Ishikawa (cell line): ENCODE data around the gene WDHD1.

Source experiments
- CEBPB ChIP-seq: IDR thresholded peaks from 2 replicates; pipeline ENCODE4 v1.6.1; 2012
- CREB1 ChIP-seq: IDR thresholded peaks from 2 replicates; pipeline ENCODE4 v1.6.1; 2012; ENCODE audit warnings: low read depth
- EGR1 ChIP-seq: IDR thresholded peaks from 2 replicates; pipeline ENCODE4 v1.6.1; 2012
- EP300 ChIP-seq: IDR thresholded peaks from 2 replicates; pipeline ENCODE4 v1.6.1; 2012; ENCODE audit warnings: borderline replicate concordance
- FOXM1 ChIP-seq: IDR thresholded peaks from 2 replicates; pipeline ENCODE4 v1.6.1; 2012; ENCODE audit warnings: low read depth, borderline replicate concordance
- MAX ChIP-seq: IDR thresholded peaks from 2 replicates; pipeline ENCODE4 v1.6.1; 2012
- NFIC ChIP-seq: IDR thresholded peaks from 2 replicates; pipeline ENCODE4 v1.6.1; 2012
- RAD21 ChIP-seq: IDR thresholded peaks from 2 replicates; pipeline ENCODE4 v1.6.1; 2012; ENCODE audit warnings: low read depth
- TAF1 ChIP-seq: IDR thresholded peaks from 2 replicates; pipeline ENCODE4 v1.6.1; 2012; ENCODE audit warnings: low read depth, mild to moderate bottlenecking
- TCF12 ChIP-seq: IDR thresholded peaks from 2 replicates; pipeline ENCODE4 v1.6.1; 2012; ENCODE audit warnings: low read depth
- TEAD4 ChIP-seq: IDR thresholded peaks from 2 replicates; pipeline ENCODE4 v1.6.1; 2012
- YY1 ChIP-seq: IDR thresholded peaks from 2 replicates; pipeline ENCODE4 v1.6.1; 2012; ENCODE audit warnings: low read depth
- ZBTB7A ChIP-seq: IDR thresholded peaks from 2 replicates; pipeline ENCODE4 v1.6.1; 2012; ENCODE audit warnings: low read depth
- TF ChIP-seq, protein P1 (sequence below): IDR thresholded peaks from 2 replicates; pipeline ENCODE4 v1.6.1; 2012; ENCODE audit warnings: low read depth, mild to moderate bottlenecking
- TF ChIP-seq, protein P2 (sequence below): IDR thresholded peaks from 2 replicates; pipeline ENCODE4 v1.6.1; 2012

The WDHD1 gene, protein sequence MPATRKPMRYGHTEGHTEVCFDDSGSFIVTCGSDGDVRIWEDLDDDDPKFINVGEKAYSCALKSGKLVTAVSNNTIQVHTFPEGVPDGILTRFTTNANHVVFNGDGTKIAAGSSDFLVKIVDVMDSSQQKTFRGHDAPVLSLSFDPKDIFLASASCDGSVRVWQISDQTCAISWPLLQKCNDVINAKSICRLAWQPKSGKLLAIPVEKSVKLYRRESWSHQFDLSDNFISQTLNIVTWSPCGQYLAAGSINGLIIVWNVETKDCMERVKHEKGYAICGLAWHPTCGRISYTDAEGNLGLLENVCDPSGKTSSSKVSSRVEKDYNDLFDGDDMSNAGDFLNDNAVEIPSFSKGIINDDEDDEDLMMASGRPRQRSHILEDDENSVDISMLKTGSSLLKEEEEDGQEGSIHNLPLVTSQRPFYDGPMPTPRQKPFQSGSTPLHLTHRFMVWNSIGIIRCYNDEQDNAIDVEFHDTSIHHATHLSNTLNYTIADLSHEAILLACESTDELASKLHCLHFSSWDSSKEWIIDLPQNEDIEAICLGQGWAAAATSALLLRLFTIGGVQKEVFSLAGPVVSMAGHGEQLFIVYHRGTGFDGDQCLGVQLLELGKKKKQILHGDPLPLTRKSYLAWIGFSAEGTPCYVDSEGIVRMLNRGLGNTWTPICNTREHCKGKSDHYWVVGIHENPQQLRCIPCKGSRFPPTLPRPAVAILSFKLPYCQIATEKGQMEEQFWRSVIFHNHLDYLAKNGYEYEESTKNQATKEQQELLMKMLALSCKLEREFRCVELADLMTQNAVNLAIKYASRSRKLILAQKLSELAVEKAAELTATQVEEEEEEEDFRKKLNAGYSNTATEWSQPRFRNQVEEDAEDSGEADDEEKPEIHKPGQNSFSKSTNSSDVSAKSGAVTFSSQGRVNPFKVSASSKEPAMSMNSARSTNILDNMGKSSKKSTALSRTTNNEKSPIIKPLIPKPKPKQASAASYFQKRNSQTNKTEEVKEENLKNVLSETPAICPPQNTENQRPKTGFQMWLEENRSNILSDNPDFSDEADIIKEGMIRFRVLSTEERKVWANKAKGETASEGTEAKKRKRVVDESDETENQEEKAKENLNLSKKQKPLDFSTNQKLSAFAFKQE

GRCh38 chr14:55026793-55027561 lies at the start of gene WDHD1, which contains the start of gene SOCS4:
WDHD1 (minus strand) TSS chr14:55027099; CDS start chr14:55026787, 312 bp downstream.
SOCS4 (plus strand) TSS chr14:55027236; CDS start chr14:55043042, 15,806 bp downstream.
- peak; percentile 94 for TF ChIP-seq MAX
- peak; percentile 59; the same call in 1 of the 2 replicates for TF ChIP-seq TCF12
- TF ChIP-seq EGR1, result peak; percentile 98
- no peak for TF ChIP-seq NFIC
- TF ChIP-seq YY1, result 0 out of 2 replicates have a peak, but pooled peaks have one; percentile 20
- no peak for TF ChIP-seq RAD21
- no peak for TF ChIP-seq FOXM1
- 0 out of 2 replicates have a peak, but pooled peaks have one; percentile 30 for TF ChIP-seq ZBTB7A
- TF ChIP-seq TAF1, result peak; percentile 93
- no peak for TF ChIP-seq EP300
- TF ChIP-seq, protein P1, sequence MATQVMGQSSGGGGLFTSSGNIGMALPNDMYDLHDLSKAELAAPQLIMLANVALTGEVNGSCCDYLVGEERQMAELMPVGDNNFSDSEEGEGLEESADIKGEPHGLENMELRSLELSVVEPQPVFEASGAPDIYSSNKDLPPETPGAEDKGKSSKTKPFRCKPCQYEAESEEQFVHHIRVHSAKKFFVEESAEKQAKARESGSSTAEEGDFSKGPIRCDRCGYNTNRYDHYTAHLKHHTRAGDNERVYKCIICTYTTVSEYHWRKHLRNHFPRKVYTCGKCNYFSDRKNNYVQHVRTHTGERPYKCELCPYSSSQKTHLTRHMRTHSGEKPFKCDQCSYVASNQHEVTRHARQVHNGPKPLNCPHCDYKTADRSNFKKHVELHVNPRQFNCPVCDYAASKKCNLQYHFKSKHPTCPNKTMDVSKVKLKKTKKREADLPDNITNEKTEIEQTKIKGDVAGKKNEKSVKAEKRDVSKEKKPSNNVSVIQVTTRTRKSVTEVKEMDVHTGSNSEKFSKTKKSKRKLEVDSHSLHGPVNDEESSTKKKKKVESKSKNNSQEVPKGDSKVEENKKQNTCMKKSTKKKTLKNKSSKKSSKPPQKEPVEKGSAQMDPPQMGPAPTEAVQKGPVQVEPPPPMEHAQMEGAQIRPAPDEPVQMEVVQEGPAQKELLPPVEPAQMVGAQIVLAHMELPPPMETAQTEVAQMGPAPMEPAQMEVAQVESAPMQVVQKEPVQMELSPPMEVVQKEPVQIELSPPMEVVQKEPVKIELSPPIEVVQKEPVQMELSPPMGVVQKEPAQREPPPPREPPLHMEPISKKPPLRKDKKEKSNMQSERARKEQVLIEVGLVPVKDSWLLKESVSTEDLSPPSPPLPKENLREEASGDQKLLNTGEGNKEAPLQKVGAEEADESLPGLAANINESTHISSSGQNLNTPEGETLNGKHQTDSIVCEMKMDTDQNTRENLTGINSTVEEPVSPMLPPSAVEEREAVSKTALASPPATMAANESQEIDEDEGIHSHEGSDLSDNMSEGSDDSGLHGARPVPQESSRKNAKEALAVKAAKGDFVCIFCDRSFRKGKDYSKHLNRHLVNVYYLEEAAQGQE, result peak; percentile 5; the same call in 1 of the 2 replicates
- peak; percentile 93 for TF ChIP-seq CREB1

DNA sequence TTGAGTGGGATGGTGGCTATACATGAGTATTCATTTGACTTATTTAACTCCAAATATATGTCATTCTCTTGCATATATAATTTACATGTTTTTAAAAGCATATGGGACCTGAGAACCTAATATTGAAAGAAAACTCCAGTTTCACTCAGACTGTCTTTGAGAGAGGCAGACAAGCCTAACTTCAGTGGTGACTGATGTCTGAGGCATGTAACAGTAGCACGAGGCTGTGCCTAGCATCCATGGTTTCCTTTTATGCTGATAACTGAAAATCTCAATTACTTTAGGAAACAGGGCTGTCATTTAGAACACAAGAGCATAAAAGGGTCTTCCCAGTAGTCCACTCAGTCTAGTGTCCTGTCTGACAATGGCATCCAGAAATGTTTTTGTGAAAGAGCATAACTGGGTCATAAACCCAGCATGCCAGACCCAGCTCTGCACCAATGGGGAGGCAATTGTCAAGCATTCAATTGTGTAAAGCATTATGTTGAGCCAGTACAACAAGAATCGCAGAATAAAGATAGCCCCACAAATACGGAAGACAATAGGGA lies 48.8 kb upstream of the WDHD1 start:
- TF ChIP-seq MAX (no peak), NFIC (no peak), TCF12 (no peak), EP300 (no peak), RAD21 (no peak), TEAD4 (no peak), TAF1 (no peak), FOXM1 (no peak), CEBPB (no peak), ZBTB7A (no peak), CREB1 (no peak), YY1 (no peak)

DNA sequence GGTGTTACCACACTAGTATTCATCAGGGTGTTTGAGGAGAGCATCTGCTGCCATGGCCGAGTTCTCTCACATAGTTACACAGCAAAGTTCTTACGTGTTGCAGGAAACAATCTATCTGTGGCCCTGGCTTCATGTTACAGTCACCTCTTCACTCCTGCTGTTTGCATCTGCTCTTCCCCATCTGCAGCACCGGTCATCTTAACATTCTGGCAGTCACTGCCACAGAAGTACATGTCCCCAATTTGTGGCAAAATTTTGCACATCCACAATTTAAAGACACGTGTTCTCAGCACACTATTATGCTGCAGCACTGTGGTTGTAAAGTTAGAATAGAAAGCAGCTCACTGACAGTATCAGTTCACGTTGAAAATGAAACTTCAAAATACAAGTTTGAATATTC lies 47.8 kb upstream of the WDHD1 start:
- no peak for TF ChIP-seq TEAD4
- TF ChIP-seq CEBPB, result no peak
- TF ChIP-seq CREB1, result no peak
- no peak for TF ChIP-seq YY1
- no peak for TF ChIP-seq RAD21
- no peak for TF ChIP-seq TCF12
- no peak for TF ChIP-seq ZBTB7A
- no peak for TF ChIP-seq NFIC
- no peak for TF ChIP-seq MAX
- TF ChIP-seq, protein P2, sequence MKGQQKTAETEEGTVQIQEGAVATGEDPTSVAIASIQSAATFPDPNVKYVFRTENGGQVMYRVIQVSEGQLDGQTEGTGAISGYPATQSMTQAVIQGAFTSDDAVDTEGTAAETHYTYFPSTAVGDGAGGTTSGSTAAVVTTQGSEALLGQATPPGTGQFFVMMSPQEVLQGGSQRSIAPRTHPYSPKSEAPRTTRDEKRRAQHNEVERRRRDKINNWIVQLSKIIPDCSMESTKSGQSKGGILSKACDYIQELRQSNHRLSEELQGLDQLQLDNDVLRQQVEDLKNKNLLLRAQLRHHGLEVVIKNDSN, result no peak

GRCh38 chr14:55073856-55074255 lies 47.0 kb upstream of the WDHD1 start:
- TF ChIP-seq NFIC (no peak), FOXM1 (no peak), CEBPB (no peak), TEAD4 (no peak), YY1 (no peak), TAF1 (no peak), EGR1 (no peak), CREB1 (no peak), ZBTB7A (no peak), EP300 (no peak), MAX (no peak), TCF12 (no peak), RAD21 (no peak)
- TF ChIP-seq, protein P2, result no peak
- TF ChIP-seq, protein P1, result no peak
